C4-2B (cell line): ENCODE measurements around the gene ADM2.

ENCODE experiments used
- ZFX ChIP-seq: fragments of 450-650 bp; IDR thresholded peaks from 2 replicates; pipeline ENCODE4 v1.6.1; 2017
- TF ChIP-seq, protein P1 (sequence below): fragments of 450-650 bp; conservative IDR thresholded peaks from 2 replicates; pipeline ENCODE4 v1.5.1; 2017; ENCODE audit warnings: mild to moderate bottlenecking

DNA sequence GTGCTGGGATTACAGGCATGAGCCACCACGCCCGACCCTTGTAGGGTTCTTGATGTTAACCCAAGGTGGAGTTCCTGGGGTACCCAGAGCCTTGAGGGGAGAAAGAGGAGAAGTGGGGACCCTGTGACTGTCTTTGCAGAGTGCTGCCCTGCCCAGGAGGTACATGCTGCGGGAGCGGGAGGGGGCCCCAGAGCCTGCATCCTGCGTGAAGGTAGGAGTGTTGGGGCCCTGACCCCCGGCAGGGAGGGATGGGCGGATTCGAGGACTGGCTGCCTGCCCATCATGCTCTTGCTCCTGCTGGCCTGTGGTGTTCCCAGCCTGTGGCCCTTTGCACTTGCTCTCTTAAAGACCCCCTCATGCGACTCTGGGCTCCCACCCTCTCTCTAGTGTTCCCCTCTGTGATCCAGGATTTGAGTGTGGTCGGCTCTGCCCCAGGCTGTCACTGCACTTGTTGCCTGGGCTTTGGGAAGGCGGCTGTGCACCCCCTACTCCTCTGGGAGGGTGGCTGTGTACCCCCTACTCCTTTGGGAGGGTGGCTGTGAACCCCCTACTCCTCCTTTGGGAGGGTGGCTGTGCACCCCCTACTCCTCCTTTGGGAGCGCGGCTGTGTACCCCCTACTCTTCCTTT, 39.6 kb downstream of the ADM2 start:
- TF ChIP-seq, protein P1, sequence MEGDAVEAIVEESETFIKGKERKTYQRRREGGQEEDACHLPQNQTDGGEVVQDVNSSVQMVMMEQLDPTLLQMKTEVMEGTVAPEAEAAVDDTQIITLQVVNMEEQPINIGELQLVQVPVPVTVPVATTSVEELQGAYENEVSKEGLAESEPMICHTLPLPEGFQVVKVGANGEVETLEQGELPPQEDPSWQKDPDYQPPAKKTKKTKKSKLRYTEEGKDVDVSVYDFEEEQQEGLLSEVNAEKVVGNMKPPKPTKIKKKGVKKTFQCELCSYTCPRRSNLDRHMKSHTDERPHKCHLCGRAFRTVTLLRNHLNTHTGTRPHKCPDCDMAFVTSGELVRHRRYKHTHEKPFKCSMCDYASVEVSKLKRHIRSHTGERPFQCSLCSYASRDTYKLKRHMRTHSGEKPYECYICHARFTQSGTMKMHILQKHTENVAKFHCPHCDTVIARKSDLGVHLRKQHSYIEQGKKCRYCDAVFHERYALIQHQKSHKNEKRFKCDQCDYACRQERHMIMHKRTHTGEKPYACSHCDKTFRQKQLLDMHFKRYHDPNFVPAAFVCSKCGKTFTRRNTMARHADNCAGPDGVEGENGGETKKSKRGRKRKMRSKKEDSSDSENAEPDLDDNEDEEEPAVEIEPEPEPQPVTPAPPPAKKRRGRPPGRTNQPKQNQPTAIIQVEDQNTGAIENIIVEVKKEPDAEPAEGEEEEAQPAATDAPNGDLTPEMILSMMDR: no peak
- TF ChIP-seq ZFX: no peak
